Stimulated activated CD8-positive, alpha-beta memory T cell treated with anti-CD3 and anti-CD28 coated beads, Interleukin-7, amount 100 ng/mL, for 1 hour (primary cell): ENCODE measurements around the gene ADAM12.

ENCODE experiments used
- DNase-seq, 2 donors: peaks; one replicate each; pipeline ENCODE4 v3.0.0-alpha.2; 2020; ENCODE audit warnings: low read depth in 2 of 2

ADAM12 gene

GRCh38 chr10:126017961-126018560 is 370.2 kb downstream of the ADAM12 start:
- DNase-seq, result no peak

DNA sequence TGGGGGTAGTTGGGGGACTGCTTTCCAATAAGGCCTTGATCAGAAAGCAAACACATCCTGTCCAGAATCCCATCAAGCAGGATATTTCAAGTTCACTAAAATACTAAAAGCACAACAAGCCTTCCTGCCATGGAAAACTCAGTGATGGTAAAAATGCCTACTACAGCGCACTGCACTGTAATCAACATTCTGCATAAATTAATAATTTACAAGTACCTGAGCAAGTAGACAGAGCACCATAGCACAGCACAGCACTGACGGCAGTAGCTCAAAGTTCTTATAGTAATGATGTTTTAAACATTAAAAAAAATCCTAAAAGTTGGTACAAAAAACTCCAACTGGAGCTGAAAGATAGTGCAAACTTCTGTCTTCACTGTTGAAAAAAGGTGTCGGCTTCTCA is 371.4 kb downstream of the ADAM12 start:
- DNase-seq, result no peak

- DNase-seq, result no peak
Observed at GRCh38 chr10:126016156-126016805, 372.0 kb downstream of the ADAM12 start.

GRCh38 chr10:126015413-126015812 is 372.9 kb downstream of the ADAM12 start:
- DNase-seq, result no peak

DNA sequence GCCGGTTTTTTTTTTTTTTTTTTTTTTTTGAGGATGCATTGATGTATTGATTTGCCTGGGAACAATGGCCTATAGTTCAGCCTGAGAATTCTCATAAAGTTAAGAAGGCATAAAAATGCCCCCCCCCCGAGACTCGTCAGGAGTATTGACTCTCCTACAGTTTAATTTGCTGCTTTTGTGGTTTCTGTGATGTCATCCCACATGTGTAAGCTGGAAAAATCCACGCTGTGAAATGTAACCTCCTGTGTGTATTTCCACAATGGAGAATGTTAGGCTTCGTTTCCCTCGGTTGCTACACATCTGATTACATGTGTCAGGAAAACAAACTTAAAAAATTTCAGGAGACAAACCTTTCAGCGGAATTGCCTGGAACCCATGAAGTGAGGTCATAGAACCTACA is 374.0 kb downstream of the ADAM12 start:
- no peak for DNase-seq

- DNase-seq, result no peak
Observed at GRCh38 chr10:126013489-126014281, 374.6 kb downstream of the ADAM12 start.

DNA sequence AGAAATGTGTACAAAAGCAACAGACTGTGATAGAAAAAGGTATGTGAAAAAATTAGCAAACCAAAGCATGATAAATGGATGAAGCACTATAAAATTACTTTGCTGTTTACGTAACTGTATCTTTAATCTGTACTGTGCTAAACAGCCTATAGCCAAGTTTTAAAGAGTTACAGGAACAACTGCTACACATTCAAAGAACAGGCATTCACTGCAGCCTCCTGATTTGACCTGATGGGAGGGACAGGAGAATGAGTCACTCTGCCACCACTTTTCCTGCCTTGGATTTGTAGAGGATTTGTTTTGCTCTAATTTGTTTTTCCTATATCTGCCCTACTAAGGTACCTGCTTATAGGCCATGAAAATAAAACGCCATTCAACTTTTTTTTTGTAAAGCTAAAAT is 375.8 kb downstream of the ADAM12 start:
- DNase-seq, result no peak

DNA sequence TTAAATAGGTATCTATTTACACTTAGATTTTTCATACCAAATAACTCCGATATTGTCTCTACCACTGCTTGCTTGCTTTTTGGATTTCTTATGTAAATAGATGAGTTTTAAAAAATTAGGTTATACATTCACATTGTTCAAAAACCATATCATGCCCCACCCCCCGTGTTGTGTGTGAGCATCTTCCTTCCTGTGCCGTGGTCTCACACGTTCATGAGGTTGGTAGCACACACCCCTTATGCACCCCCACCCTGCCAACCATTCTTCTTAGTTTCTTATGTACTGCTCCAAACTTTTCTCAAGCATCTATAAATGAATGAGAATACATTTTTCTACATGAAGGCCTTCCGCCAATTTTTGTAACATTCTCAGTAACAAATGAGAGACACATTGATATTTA is 376.3 kb downstream of the ADAM12 start:
- DNase-seq, result no peak

GRCh38 chr10:126009650-126010049 is 378.6 kb downstream of the ADAM12 start:
- no peak for DNase-seq

GRCh38 chr10:126006906-126007305 is 381.4 kb downstream of the ADAM12 start:
- DNase-seq, result no peak

DNA sequence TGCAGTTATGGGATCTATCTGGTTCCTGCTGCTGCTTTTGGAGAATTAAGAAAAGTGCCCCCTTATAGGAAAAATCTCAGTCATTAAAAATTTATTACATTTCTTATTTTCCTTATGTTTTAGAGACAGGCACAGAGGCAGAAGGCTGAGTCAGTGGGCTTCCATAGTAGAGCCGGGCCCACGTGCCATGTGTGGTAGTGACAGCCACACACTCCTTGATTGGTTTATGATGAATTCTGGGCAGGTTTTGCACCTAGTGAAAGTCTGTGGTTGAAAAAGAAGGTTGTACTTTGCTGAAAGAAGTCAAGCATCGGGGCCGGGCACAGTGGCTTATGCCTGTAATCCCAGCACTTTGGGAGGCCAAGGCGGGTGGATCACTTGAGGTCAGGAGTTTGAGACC is 382.0 kb downstream of the ADAM12 start:
- no peak for DNase-seq

GRCh38 chr10:126004752-126005151 is 383.5 kb downstream of the ADAM12 start:
- no peak for DNase-seq

DNA sequence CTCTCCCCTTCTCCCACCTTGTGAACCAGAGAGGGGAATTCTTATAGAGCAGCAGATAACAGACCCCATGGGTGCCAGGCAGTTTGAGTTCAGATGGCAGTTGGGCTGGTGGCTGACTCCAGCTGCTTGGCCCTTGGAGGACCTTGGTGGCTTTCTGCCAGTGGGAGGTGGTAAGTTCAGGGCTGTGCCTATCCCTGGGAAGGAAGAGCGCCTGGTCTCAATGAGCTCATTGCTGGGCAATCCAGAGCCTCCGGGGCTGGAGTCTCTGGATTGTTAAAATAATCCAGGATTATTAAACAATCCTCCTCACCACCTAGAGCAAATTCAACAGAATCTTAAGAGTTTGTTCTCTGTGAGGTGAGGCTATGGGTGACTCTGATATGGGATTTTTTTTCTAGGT is 386.7 kb downstream of the ADAM12 start:
- no peak for DNase-seq

DNA sequence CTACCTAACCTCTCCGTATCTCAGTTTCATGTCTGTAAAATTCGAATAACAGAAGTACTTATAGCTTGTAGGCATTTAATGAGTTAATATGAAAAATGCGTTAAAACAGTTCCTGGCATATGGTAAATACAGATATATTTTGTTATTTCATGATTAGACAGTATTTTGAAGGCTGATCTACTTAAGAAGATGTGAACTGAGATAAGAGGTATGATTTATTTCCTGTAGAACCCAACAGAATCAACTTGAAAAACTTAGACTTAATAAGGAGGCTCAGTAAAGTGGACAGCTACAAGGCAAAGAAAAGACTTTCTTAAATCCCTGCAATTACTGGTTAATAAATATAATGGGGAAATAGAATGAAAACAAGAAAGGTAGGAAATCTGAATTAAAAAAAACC is 388.6 kb downstream of the ADAM12 start:
- DNase-seq, result no peak

DNA sequence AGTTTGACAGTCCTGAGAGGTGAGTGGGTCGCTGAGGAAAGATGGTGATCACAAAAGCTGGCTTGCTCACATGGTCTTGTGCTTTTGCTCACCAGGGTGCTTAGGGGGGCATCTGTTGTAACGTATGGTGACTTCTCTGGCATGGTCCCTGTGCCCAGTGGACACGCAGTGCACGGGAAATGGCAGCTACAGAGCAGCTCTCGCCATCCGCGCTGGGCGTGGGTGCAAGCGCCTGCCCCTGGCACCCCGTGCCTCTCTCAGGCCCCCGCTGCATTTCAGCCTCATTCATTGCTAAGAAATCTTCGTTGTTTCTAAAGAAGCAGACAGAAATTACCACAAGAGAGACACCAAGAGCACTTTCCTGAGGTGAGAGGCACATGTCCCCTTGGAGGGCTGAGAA is 390.7 kb downstream of the ADAM12 start:
- DNase-seq, result no peak

- DNase-seq, result no peak
Observed at GRCh38 chr10:125995726-125996304, 392.5 kb downstream of the ADAM12 start.

- no peak for DNase-seq
Observed at GRCh38 chr10:125994601-125995000, 393.7 kb downstream of the ADAM12 start.

DNA sequence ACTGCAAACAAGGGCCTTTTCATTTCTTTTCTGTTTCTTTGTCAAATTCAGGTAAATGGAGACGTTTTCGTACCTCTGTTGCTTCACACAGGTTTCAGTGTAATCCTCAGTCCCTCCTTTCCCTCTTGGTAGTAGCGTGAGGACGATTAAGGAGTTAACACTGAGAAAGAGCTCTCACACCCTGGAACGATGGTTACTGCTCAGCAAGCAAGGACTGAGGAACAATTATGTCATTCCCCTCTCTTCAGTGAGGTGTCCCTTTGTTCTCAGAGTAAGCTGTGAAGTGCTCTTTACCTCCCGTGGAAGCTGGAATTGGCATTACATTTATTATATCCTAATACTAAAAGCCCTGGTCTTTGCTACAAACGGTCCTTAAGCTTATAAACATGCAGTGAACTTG is 396.0 kb downstream of the ADAM12 start:
- DNase-seq, result no peak

GRCh38 chr10:125991392-125991791 is 396.9 kb downstream of the ADAM12 start:
- no peak for DNase-seq

- no peak for DNase-seq
Observed at GRCh38 chr10:125990974-125991373, 397.3 kb downstream of the ADAM12 start.

GRCh38 chr10:125989791-125990190 is 398.5 kb downstream of the ADAM12 start:
- DNase-seq, result no peak

DNA sequence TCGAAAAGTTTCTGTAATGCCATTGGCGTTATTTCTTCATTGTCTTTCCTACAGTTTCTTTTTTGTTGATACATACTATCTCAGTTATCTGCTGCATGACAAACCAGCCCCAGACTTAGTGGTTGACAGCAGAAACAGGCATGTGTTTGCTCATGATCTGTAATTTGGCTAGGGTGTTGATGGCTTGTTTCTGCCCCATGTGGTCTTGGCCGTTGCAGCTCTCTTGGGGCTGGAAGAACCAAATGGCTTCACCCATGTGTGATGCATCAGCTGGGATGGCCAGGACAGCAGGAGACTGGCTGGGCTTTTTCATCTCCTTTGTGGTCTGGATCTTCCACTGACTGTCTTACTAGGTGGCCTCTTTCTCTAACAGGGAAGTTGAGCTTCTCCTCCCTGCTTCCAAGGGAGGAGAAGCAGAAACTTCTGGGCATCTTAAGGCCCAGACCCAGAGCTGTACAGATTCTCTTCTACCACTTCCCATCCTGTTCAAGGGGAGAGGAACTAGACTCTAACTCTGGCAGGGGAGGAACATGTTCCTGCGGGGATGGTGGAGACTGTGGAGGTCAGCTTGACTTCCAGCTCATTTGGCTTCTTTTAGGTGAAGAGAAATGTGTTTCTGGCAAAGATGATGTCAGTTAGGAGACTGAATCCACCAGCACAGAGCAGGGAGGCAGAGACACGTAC is 402.6 kb downstream of the ADAM12 start:
- no peak for DNase-seq
